Activated naive CD8-positive, alpha-beta T cell (primary cell): Measurements from ENCODE around the gene EML6.
"Not testable (repeated sequence)": the region's sequence is repeated elsewhere in the genome, so short reads cannot be mapped to it uniquely, and the experiment has no call there.

Experiments used
- H3K27ac Mint-ChIP-seq: one replicate; pipeline ENCODE4 v1.8.0; 2021; ENCODE audit warnings: mixed read lengths
- H3K27me3 Mint-ChIP-seq: one replicate; pipeline ENCODE4 v1.8.0; 2021; ENCODE audit warnings: mixed read lengths
- H3K36me3 Mint-ChIP-seq: one replicate; pipeline ENCODE4 v1.8.0; 2021; ENCODE audit warnings: mixed read lengths
- H3K4me1 Mint-ChIP-seq: one replicate; pipeline ENCODE4 v1.8.0; 2021; ENCODE audit warnings: low read depth, mixed read lengths
- H3K4me3 Mint-ChIP-seq: one replicate; pipeline ENCODE4 v1.8.0; 2021; ENCODE audit warnings: mild to moderate bottlenecking, mixed read lengths
- H3K9me3 Mint-ChIP-seq: one replicate; pipeline ENCODE4 v1.8.0; 2021; ENCODE audit warnings: low read depth, mixed read lengths

Gene EML6

GRCh38 chr2:54697934-54698333, 25.5 kb upstream of the EML6 start:
- H3K36me3 Mint-ChIP-seq = no peaks in the 10 kb centered on the region
- no peaks in the 10 kb centered on the region for H3K27me3 Mint-ChIP-seq
- no peak overlapping the region for H3K27ac Mint-ChIP-seq
- H3K4me3 Mint-ChIP-seq = no peak overlapping the region
- no peaks in the 10 kb centered on the region for H3K9me3 Mint-ChIP-seq
- H3K4me1 Mint-ChIP-seq = no peaks in the 10 kb centered on the region

DNA sequence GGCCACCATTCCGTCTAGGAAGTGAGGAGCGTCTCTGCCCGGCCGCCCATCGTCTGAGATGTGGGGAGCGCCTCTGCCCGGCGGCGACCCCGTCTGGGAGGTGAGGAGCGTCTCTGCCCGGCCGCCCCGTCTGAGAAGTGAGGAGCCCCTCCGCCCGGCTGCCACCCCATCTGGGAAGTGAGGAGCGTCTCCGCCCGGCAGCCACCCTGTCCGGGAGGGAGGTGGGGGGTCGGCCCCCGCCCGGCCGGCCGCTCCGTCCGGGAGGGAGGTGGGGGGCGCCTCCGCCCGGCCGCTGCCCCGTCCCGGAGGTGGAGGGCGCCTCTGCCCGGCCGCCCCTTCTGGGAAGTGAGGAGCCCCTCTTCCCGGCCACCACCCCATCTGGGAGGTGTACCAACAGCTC, 24.5 kb upstream of the EML6 start:
- H3K27ac Mint-ChIP-seq, H3K27me3 Mint-ChIP-seq, H3K4me1 Mint-ChIP-seq, H3K9me3 Mint-ChIP-seq, H3K36me3 Mint-ChIP-seq, H3K4me3 Mint-ChIP-seq: not testable (repeated sequence)

DNA sequence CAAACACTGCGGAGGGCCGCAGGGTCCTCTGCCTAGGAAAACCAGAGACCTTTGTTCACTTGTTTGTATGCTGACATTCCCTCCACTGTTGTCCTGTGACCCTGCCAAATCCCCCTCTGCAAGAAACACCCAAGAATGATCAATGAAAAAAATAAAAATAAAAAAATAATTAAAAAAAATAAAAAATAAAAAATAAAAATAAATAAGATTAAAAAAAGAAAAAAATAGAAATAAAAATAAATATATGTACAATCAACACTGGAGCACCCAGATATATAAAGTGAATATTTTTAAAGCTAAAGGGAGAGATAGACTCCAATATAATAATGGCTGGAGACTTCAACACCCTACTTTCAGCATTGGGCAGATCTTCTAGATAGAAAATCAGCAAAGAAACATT, 23.8 kb upstream of the EML6 start:
- no peaks in the 10 kb centered on the region for H3K9me3 Mint-ChIP-seq
- H3K4me1 Mint-ChIP-seq = no peaks in the 10 kb centered on the region
- no peak overlapping the region for H3K27ac Mint-ChIP-seq
- H3K36me3 Mint-ChIP-seq = no peaks in the 10 kb centered on the region
- no peaks in the 10 kb centered on the region for H3K27me3 Mint-ChIP-seq
- no peak overlapping the region for H3K4me3 Mint-ChIP-seq

GRCh38 chr2:54701029-54701428, 22.4 kb upstream of the EML6 start:
- H3K36me3 Mint-ChIP-seq = no peaks in the 10 kb centered on the region
- H3K4me3 Mint-ChIP-seq = no peak overlapping the region
- no peaks in the 10 kb centered on the region for H3K9me3 Mint-ChIP-seq
- no peaks in the 10 kb centered on the region for H3K27me3 Mint-ChIP-seq
- H3K27ac Mint-ChIP-seq = no peak overlapping the region
- no peaks in the 10 kb centered on the region for H3K4me1 Mint-ChIP-seq

DNA sequence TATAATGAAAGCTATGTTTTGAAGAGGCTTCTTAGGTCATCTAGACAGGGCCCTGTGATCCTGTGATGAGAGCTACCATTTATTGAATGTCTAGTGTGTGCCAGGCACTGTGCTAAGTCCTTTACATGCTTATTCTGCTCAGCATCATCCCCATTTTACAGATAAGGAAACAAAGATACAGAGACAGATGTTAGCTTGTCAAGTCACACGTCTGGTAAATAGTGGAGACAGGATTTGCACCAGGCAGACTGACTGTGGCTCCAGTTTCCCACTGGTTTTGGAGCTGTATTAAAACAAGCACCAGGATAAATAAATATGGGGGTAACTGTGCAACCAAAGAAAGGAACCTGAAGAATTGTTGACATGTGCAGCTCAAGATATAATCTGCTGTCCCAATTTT, 19.2 kb upstream of the EML6 start:
- Mint-ChIP-seq H3K36me3 (no peaks in the 10 kb centered on the region), H3K9me3 (no peaks in the 10 kb centered on the region), H3K4me3 (no peak overlapping the region), H3K27ac (no peak overlapping the region), H3K4me1 (peaks cover 4% of the 10 kb centered on the region), H3K27me3 (peaks cover 9% of the 10 kb centered on the region)

DNA sequence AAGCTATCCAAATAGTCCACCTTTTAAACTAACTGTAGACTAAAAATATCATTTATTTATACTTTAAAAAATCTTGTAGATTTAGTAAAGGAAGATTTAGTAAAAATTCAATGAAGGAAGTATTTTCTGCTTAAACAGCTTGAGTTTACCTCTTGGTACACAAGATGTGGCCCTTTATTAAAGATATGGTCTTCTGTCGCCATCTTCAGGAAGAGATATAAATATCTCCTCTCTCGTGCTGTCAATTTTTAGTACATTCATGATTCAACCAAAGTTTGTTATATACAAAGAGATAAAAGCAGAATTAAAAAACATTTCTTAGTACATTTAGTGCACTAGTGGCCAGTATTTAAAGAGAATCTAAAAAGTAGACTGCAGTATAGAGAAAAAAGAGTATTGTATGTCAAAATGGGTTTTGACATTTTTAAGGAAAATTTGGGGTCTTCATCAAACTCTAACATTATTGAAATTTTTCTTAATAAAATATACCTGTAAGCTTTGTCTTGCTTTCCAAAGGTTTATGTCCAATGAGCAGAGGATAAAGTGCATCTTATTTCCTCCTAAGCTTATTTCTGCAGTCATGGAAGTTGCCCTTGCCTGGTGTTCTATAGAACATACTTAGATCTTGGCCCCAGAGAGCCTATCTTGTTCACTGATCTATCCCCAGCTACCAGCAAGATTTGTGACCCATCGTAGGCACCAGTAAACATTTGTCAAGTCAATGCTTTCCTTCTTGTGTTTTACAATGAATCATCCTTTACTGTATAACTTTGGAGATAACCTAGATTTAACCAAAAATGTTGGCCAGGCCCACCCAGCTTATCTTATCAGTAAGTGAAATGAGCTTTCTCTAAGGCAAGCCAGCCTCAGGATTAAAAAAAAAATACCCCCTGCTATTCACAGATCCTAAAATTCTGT, 18.5 kb upstream of the EML6 start:
- no peak overlapping the region for H3K4me3 Mint-ChIP-seq
- H3K27me3 Mint-ChIP-seq = peaks cover 12% of the 10 kb centered on the region
- H3K4me1 Mint-ChIP-seq = peaks cover 4% of the 10 kb centered on the region
- H3K9me3 Mint-ChIP-seq = no peaks in the 10 kb centered on the region
- no peak overlapping the region for H3K27ac Mint-ChIP-seq
- no peaks in the 10 kb centered on the region for H3K36me3 Mint-ChIP-seq

- peaks cover 15% of the 10 kb centered on the region for H3K27me3 Mint-ChIP-seq
- H3K9me3 Mint-ChIP-seq = no peaks in the 10 kb centered on the region
- no peaks in the 10 kb centered on the region for H3K36me3 Mint-ChIP-seq
- H3K27ac Mint-ChIP-seq = no peak overlapping the region
- H3K4me3 Mint-ChIP-seq = no peak overlapping the region
- peaks cover 6% of the 10 kb centered on the region for H3K4me1 Mint-ChIP-seq
These were observed 16.8 kb upstream of the EML6 start for GRCh38 chr2:54706622-54707021.

DNA sequence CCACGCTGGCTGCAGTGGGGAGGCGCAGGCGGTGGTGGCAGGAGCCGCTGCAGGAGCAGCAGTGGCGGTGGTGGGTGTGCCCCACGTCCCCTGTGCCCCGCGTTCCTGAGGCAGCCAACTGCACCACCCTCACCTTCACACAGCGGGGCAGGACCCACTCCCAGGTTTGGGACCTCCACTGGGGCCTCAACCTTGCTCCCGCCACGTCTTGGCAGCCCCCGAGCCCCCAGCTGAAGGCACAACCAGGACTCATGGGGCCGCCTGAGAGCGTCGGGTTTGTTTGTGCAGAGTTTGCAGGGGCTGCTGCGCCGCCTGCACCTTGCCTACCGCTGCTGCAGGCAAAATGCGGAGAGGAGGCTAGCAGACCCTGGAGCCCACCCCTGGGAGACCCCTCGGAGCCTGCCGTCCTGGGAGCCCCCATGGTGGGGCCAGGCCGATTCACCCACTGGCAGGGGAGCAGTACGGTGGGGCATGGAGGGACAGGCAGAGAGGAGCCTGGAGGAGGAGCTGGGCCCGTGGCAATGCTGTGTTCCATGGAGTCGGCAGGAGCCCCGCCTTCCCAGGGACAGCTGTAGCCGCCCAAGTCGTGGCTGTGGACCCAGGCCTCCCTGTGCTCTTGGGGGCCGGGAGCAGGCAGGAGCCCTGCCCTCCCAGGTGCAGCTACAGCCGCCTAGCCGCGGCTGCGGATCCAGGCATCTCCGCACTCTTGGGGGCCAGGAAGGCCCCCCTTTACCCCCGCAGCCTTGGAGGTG, 14.7 kb upstream of the EML6 start:
- Mint-ChIP-seq H3K36me3 (no peaks in the 10 kb centered on the region), H3K27ac (no peak overlapping the region), H3K4me3 (peak overlapping the region; percentile 67), H3K4me1 (peaks cover 6% of the 10 kb centered on the region), H3K27me3 (peaks cover 22% of the 10 kb centered on the region), H3K9me3 (no peaks in the 10 kb centered on the region)

DNA sequence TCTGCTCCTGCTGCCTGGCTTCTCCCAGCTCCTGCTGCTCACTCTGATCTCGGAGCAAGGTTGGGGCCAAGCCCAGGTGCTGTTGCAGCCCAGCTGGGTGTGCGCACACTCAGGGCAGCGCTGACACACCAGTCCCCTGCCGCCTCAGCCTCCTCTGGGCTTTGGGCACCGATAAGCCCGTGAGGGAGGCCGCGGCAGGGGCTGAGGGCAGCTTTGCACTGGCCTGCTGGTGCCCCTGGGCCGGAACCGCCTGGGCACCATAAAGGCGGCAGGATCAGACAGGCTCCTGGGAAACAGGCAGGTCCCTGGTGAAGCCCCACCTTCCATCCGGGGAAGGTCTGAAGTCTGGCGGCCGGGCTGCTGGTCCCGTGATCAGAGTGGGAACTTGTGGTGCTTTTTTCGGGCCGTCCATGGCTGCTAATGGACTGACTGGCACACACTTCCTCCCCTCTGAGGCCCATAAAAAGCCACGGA, 14.1 kb upstream of the EML6 start:
- Mint-ChIP-seq H3K4me3 (peak overlapping the region; percentile 52), H3K27ac (no peak overlapping the region)

DNA sequence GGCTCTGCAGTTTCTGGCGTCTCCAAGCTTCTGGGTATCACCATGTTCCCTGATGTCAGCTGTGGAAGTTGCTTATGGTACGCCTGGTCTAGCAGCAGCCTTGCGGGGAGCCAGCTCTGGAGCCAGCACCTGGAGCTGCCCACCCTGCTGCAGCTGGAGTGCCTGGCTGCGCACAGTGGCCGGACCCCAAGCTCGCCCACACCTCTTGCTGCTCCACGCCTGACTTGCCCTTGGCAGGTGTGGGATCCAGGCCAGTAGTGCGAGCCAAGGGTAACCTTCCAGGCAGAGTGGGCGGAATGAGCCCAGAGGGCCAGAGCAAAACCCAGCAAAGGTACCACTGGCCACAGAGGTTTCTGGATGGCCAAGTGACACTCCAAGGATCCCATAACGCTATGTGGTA, 13.2 kb upstream of the EML6 start:
- Mint-ChIP-seq H3K9me3 (no peaks in the 10 kb centered on the region), H3K27me3 (peaks cover 23% of the 10 kb centered on the region), H3K4me3 (peak overlapping the region; percentile 73), H3K27ac (no peak overlapping the region), H3K36me3 (no peaks in the 10 kb centered on the region), H3K4me1 (peaks cover 6% of the 10 kb centered on the region)

More for the DNA sequence above, 14.1 kb upstream of the EML6 start:
- Mint-ChIP-seq H3K9me3 (no peaks in the 10 kb centered on the region), H3K27me3 (peaks cover 23% of the 10 kb centered on the region), H3K4me1 (peaks cover 6% of the 10 kb centered on the region), H3K36me3 (no peaks in the 10 kb centered on the region)

- Mint-ChIP-seq H3K4me1 (peaks cover 6% of the 10 kb centered on the region), H3K4me3 (no peak overlapping the region), H3K27me3 (peaks cover 29% of the 10 kb centered on the region), H3K27ac (no peak overlapping the region), H3K9me3 (no peaks in the 10 kb centered on the region), H3K36me3 (no peaks in the 10 kb centered on the region)
These were observed 10.9 kb upstream of the EML6 start for GRCh38 chr2:54712516-54712915.

GRCh38 chr2:54714996-54715395, 8.5 kb upstream of the EML6 start:
- Mint-ChIP-seq H3K4me1 (peaks cover 2% of the 10 kb centered on the region), H3K36me3 (no peaks in the 10 kb centered on the region), H3K4me3 (no peak overlapping the region), H3K9me3 (no peaks in the 10 kb centered on the region), H3K27me3 (peaks cover 32% of the 10 kb centered on the region), H3K27ac (no peak overlapping the region)

GRCh38 chr2:54716375-54716774, 7.1 kb upstream of the EML6 start:
- peaks cover 29% of the 10 kb centered on the region for H3K27me3 Mint-ChIP-seq

GRCh38 chr2:54720563-54720962, 2.9 kb upstream of the EML6 start:
- no peaks in the 10 kb centered on the region for H3K9me3 Mint-ChIP-seq
- no peaks in the 10 kb centered on the region for H3K36me3 Mint-ChIP-seq
- H3K4me1 Mint-ChIP-seq = peaks cover 14% of the 10 kb centered on the region
- H3K27me3 Mint-ChIP-seq = peaks cover 28% of the 10 kb centered on the region
- no peak overlapping the region for H3K4me3 Mint-ChIP-seq
- H3K27ac Mint-ChIP-seq = no peak overlapping the region

More at GRCh38 chr2:54716375-54716774, 7.1 kb upstream of the EML6 start:
- H3K4me1 Mint-ChIP-seq = no peaks in the 10 kb centered on the region
- H3K36me3 Mint-ChIP-seq = no peaks in the 10 kb centered on the region
- H3K4me3 Mint-ChIP-seq = no peak overlapping the region
- H3K27ac Mint-ChIP-seq = no peak overlapping the region
- H3K9me3 Mint-ChIP-seq = no peaks in the 10 kb centered on the region

GRCh38 chr2:54722641-54723040, 821 bp upstream of the EML6 start:
- peak overlapping the region; percentile 94 for H3K4me3 Mint-ChIP-seq
- H3K27ac Mint-ChIP-seq = peak overlapping the region; percentile 30
- H3K9me3 Mint-ChIP-seq = no peaks in the 10 kb centered on the region
- no peaks in the 10 kb centered on the region for H3K36me3 Mint-ChIP-seq
- peaks cover 33% of the 10 kb centered on the region for H3K27me3 Mint-ChIP-seq
- H3K4me1 Mint-ChIP-seq = peaks cover 14% of the 10 kb centered on the region
